NCI-H2196 treated with DMSO at 0.1 percent for 48 hours (cell line): ENCODE results near the gene TMEM100.

Experiments
- DNase-seq: peaks from one replicate; lab custom pipeline; 2025; ENCODE audit not compliant: unreplicated experiment; lab: John Stamatoyannopoulos, UW

TMEM100 gene

GRCh38 chr17:55720919-55721836 lies 1.5 kb downstream of the TMEM100 start:
- no peak for DNase-seq

- DNase-seq: no peak
Measured at GRCh38 chr17:55717898-55718735, 4.5 kb downstream of the TMEM100 start.

DNA sequence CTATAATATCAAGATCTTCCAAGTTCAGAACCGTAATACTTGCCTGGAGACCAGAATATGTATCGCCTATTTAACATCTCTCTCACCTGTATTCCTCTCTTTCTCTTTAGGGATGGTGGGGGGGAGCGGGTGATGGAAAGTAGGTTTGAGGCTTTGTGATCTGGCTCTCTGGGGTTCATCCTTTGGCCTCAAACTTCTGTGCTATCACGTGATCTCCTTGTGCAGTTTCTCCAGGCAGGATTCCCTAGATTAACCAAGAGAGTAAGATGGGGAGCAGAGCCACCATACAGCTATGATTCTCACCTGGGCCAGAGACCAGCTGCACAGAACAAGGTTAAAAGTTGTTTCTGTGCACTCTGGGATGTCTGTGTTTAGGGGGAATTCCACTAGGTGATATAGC lies 5.2 kb downstream of the TMEM100 start:
- DNase-seq: no peak

- DNase-seq: no peak
Measured at GRCh38 chr17:55710829-55711496, 11.7 kb downstream of the TMEM100 start.

GRCh38 chr17:55710410-55710809 lies 12.3 kb downstream of the TMEM100 start:
- DNase-seq: no peak

DNA sequence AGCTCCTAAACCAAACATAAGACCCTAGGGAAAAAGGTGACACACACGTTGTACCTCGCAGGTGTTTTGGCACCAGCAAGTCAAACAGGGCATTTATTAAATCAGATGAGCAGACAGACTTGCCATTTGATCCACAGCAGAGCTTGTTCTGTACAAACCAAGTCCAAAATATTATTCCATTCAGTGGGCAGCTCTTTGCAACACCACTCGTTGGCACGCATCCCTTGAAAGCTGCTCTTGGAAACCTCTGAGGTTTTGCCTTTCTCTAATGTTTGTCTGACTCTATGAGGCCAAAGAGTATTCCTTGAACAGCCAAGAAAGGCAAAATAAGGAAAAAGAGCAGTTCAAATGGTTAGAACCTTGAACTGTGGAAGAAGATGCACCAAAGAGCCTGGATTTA lies 12.7 kb downstream of the TMEM100 start:
- no peak for DNase-seq

DNA sequence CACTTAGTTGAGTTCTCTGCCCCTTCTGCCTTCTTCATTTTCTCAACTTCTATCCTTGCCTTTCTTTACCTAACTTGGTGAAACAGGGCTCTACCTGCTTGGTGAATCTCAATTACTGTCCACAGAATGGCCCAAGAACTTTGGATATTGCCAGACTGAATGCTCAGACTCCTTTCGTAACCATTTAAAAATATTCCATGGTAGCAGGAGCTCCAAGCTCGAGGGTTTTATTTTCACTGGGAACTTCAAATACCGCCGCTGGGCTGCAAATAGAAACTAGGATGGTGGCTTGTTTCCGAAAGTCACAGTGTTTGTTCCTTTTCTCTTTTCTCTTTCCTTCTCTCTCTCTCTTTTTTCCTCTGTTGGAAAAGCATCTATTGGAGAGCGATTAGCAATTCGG lies 13.2 kb downstream of the TMEM100 start:
- DNase-seq: no peak

GRCh38 chr17:55708175-55708974 lies 14.3 kb downstream of the TMEM100 start:
- DNase-seq: no peak

- DNase-seq: no peak
Measured at GRCh38 chr17:55706808-55707773, 15.6 kb downstream of the TMEM100 start.

- no peak for DNase-seq
Measured at GRCh38 chr17:55705847-55706246, 16.8 kb downstream of the TMEM100 start.

DNA sequence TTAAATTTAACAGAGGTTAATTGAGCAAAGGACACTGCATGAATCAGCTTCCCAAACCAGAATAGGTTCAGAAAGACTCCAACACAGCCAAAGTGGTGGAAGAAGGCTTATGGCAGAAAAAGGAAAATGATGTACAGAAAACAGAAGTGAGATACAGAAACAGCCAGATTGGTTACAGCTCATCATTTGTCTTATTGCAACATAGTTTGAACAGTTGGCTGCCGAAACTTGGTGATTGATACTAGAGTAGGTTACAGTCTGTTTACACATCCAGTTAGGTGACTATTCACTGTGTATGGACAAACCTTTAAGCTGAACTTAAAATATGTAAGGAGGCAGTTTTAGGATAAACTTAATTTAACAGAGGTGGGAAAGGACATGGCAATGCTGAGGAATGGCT lies 18.3 kb downstream of the TMEM100 start:
- DNase-seq: no peak

- no peak for DNase-seq
Measured at GRCh38 chr17:55702150-55702549, 20.5 kb downstream of the TMEM100 start.

DNA sequence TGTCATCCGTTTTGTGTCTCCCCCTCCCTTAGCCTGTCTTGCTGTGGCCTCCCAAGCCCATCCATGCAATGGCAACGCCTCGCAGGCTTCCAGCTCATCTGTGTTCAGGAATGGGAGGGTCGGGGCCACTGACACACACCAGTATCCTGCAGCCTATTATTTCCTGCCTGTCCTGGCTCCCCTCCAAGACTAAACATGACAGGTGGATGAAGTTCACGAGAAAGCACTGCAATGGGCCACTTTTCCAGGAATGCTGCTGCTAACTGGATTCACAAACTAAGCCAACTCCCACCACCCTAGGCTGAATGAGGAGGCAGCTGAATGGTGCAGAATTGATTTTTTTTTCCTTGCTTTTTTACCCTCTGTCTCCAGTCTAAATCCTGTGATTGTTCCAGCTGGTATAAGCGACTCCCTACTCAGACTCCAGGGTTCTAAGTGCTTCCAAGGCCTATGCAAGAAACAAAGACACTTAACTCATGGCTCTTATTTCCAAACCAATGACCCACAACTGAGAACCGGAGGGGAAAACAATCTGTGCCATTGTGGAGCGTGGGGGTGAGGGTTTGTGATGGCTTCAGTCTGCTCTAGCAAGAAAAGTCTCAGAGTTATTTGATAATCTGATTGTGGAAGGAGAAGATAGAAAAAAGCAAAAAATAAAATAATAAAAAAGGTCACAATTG lies 23.3 kb downstream of the TMEM100 start:
- DNase-seq: no peak

GRCh38 chr17:55694286-55694910 lies 28.3 kb downstream of the TMEM100 start:
- DNase-seq: no peak

- no peak for DNase-seq
Measured at GRCh38 chr17:55693254-55694216, 29.1 kb downstream of the TMEM100 start.

GRCh38 chr17:55692276-55692675 lies 30.4 kb downstream of the TMEM100 start:
- DNase-seq: no peak

DNA sequence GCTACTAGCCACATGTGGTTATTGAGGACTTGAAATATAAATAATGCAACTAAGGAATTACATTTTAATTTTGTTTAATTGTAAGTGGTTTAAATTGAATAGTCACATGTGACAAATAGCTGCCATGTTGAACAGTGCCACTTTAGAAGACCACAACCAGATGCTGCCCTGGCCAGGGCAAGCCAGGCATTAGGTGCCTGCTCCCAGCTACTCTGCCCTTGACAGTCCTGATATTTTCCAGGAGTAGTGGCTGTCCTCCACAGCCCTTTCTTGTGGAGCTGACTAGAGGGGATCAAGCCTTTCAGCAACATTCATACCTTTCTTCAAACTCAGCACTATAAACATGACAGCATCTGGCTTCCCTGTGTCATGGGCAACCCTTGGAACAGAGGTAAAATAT lies 31.0 kb downstream of the TMEM100 start:
- no peak for DNase-seq
